Panc1 (cell line): Measurements from ENCODE around the gene TMEM236. TPM values are rescaled to one million over a fixed set of nuclear protein-coding genes. Genes with fewer than 3 reads are reported as not detected.

Source experiments
- ATAC-seq: fragments of 200-7000 bp; cut with Tn5 transposase; 2 replicates; pipeline ENCODE4 v1.9.1; 2020; ENCODE audit warnings: mild to moderate bottlenecking, moderate library complexity
- BruUV-seq: library from RNA; stranded (reverse); fragments of 400-500 nt; replicated peaks from 2 replicates; lab custom pipeline; 2021; lab: Mats Ljungman, UMichigan
- CTCF ChIA-PET: fragments of 300-600 bp; sonication (Branson Sonifier 250); formaldehyde crosslinking; loops from one replicate; lab custom pipeline; 2022; ENCODE audit warnings: antibody characterized with exemption; lab: Charles Lee
- POLR2A ChIA-PET: fragments of 300-600 bp; sonication (Branson Sonifier 250); formaldehyde crosslinking; loops from one replicate; lab custom pipeline; 2022; ENCODE audit warnings: antibody characterized with exemption; lab: Charles Lee
- DNase-seq: peaks from one replicate; pipeline ENCODE4 v3.0.0-alpha.2; 2010; ENCODE audit warnings: low read depth, low spot score
- H3K27ac ChIP-seq: 2 replicates; pipeline ENCODE4 v1.5.1; 2011; ENCODE audit warnings: mild to moderate bottlenecking, low read length, inconsistent platforms
- H3K27me3 ChIP-seq: fragments of 200-500 bp; sonication (Bioruptor generic); 2 replicates; pipeline ENCODE4 v1.6.0; 2014; ENCODE audit warnings: low read length, inconsistent platforms; ENCODE audit not compliant: control insufficient read depth, insufficient read depth
- H3K36me3 ChIP-seq: fragments of 200-500 bp; sonication (Bioruptor generic); 2 replicates; pipeline ENCODE4 v1.5.1; 2014; ENCODE audit warnings: inconsistent platforms, mild to moderate bottlenecking, low read length, moderate library complexity; ENCODE audit not compliant: control insufficient read depth, insufficient read depth
- H3K4me1 ChIP-seq: 2 replicates; pipeline ENCODE4 v1.5.1; 2011; ENCODE audit warnings: inconsistent platforms, mild to moderate bottlenecking, low read length, moderate library complexity; ENCODE audit not compliant: control insufficient read depth, insufficient read depth
- H3K4me3 ChIP-seq, 2 experiments: 2 replicates each; pipeline ENCODE4 v1.5.1; 2011 to 2012; ENCODE audit warnings: low read depth in 2 of 2, low read length in 2 of 2, mild to moderate bottlenecking in 2 of 2, inconsistent platforms in 1 of 2, moderate library complexity in 1 of 2
- H3K9me3 ChIP-seq: fragments of 200-500 bp; sonication (Bioruptor generic); 2 replicates; pipeline ENCODE4 v1.5.1; 2014; ENCODE audit warnings: low read depth, mild to moderate bottlenecking, inconsistent platforms, low read length, moderate library complexity; ENCODE audit not compliant: control insufficient read depth, insufficient read depth
- CTCF ChIP-seq: fragments of 450-650 bp; IDR thresholded peaks from 2 replicates; pipeline ENCODE4 v1.5.1; 2017; ENCODE audit warnings: mild to moderate bottlenecking
- POLR2AphosphoS5 ChIP-seq: IDR thresholded peaks from 2 replicates; pipeline ENCODE4 v1.6.1; 2012; ENCODE audit warnings: mild to moderate bottlenecking, low read depth, low read length, moderate library complexity
- SIN3A ChIP-seq: IDR thresholded peaks from 2 replicates; pipeline ENCODE4 v1.6.1; 2012; ENCODE audit warnings: low read depth, mild to moderate bottlenecking, low read length, moderate library complexity, borderline replicate concordance; ENCODE audit not compliant: insufficient read depth
- TCF7L2 ChIP-seq: IDR thresholded peaks from 2 replicates; pipeline ENCODE4 v1.6.1; 2011; ENCODE audit warnings: mild to moderate bottlenecking, low read depth, low read length, inconsistent platforms
- in situ Hi-C: cut with HindIII; loops from 2 replicates; pipeline ENCODE4 v1.10.0; 2016; ENCODE audit warnings: low sequenced_read_pairs, low pct_unique_long_range_greater_than_20kb
- intact Hi-C: fragments of 100-400 bp; cut with micrococcal nuclease; formaldehyde crosslinking; loops from one replicate; pipeline ENCODE4 v1.10.0; 2022; ENCODE audit not compliant: unreplicated experiment
- total RNA-seq: library from RNA; stranded (reverse); gene quantifications from one replicate; pipeline ENCODE4 v1.2.1, GENCODE V29; 2021; ENCODE audit not compliant: unreplicated experiment
- TF ChIP-seq, protein P1 (sequence below), 2 experiments: IDR thresholded peaks; 2 replicates each; pipeline ENCODE4 v1.6.1; 2011 to 2012; ENCODE audit warnings: low read depth in 2 of 2, control low read depth in 1 of 2, low read length in 1 of 2, mild to moderate bottlenecking in 1 of 2, moderate library complexity in 1 of 2; ENCODE audit not compliant: insufficient read depth in 1 of 2

The TMEM236 gene
- total RNA-seq, 1 experiment from 2014 or later = 0.05 TPM

- TF ChIP-seq TCF7L2 = no peak
- no peak for TF ChIP-seq CTCF
- TF ChIP-seq POLR2AphosphoS5 = no peak
- TF ChIP-seq, protein P1, sequence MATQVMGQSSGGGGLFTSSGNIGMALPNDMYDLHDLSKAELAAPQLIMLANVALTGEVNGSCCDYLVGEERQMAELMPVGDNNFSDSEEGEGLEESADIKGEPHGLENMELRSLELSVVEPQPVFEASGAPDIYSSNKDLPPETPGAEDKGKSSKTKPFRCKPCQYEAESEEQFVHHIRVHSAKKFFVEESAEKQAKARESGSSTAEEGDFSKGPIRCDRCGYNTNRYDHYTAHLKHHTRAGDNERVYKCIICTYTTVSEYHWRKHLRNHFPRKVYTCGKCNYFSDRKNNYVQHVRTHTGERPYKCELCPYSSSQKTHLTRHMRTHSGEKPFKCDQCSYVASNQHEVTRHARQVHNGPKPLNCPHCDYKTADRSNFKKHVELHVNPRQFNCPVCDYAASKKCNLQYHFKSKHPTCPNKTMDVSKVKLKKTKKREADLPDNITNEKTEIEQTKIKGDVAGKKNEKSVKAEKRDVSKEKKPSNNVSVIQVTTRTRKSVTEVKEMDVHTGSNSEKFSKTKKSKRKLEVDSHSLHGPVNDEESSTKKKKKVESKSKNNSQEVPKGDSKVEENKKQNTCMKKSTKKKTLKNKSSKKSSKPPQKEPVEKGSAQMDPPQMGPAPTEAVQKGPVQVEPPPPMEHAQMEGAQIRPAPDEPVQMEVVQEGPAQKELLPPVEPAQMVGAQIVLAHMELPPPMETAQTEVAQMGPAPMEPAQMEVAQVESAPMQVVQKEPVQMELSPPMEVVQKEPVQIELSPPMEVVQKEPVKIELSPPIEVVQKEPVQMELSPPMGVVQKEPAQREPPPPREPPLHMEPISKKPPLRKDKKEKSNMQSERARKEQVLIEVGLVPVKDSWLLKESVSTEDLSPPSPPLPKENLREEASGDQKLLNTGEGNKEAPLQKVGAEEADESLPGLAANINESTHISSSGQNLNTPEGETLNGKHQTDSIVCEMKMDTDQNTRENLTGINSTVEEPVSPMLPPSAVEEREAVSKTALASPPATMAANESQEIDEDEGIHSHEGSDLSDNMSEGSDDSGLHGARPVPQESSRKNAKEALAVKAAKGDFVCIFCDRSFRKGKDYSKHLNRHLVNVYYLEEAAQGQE (IDR thresholded peaks at IDR 0.05; ENCODE audit: insufficient read depth in 1 of 2, low read depth in 2 of 2, low read length in 1 of 2) = no peak
- TF ChIP-seq SIN3A = no peak
- no peak for ATAC-seq
- CTCF ChIA-PET = interaction anchor here (0.6 kb wide), 1 partner anchor 404 kb away, joined by 3 read pairs; no protein-coding TSS in a partner anchor
- Histone ChIP-seq H3K9me3 (no peaks in the 10 kb centered on the region), H3K4me1 (no peaks in the 10 kb centered on the region), H3K36me3 (no peaks in the 10 kb centered on the region), H3K27ac (no peak overlapping the region), H3K27me3 (no peaks in the 10 kb centered on the region), H3K4me3 (no peak overlapping the region)
- no TSS peak for BruUV-seq
- no peak for DNase-seq
- intact Hi-C loops = no loop called here
- POLR2A ChIA-PET = no interaction called here
- in situ Hi-C loops = no loop called here
Observed at GRCh38 chr10:17764142-17764541, 12.1 kb downstream of the TMEM236 start.

DNA sequence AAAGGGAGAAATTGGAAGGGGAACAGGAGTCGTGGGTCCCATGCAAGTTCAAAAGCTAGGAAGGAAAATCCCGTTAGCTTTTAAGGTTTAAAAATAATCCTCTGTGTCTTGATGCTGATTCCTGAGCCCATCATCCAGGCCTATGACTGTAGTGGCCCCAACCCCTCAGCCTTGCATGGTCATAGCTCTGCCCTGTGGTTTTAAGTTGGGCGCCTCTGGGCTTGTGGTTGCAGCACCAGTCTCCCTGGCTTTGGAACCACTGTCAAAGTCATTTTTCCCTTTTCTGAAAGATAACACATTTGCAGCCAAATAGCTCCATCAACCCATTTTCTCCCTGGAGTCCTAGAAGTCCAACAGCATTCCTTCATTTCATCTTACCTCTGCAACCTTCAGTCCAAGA, 13.6 kb downstream of the TMEM236 start:
- Histone ChIP-seq H3K27ac (no peak overlapping the region), H3K9me3 (no peaks in the 10 kb centered on the region), H3K4me3 (no peak overlapping the region), H3K27me3 (no peaks in the 10 kb centered on the region), H3K4me1 (no peaks in the 10 kb centered on the region), H3K36me3 (no peaks in the 10 kb centered on the region)
- BruUV-seq = no TSS peak
- POLR2A ChIA-PET = no interaction called here
- in situ Hi-C loops (no loop called here), intact Hi-C loops (no loop called here)
- TF ChIP-seq SIN3A (no peak), TCF7L2 (no peak), CTCF (no peak), POLR2AphosphoS5 (no peak)
- TF ChIP-seq, protein P1 (IDR thresholded peaks at IDR 0.05; ENCODE audit: insufficient read depth in 1 of 2, low read depth in 2 of 2, low read length in 1 of 2) = no peak
- CTCF ChIA-PET = no interaction called here
- DNase-seq (no peak), ATAC-seq (no peak)
